Stomach (tissue), 4 donors: ENCODE measurements around the gene GRIN3A.

ENCODE experiments used
- POLR2A ChIP-seq, 4 donors: fragments of 450-650 bp; IDR thresholded peaks; one replicate each; pipeline ENCODE4 v1.6.1; 2016; ENCODE audit warnings: antibody characterized with exemption in 4 of 4, control low read depth in 2 of 4, mild to moderate bottlenecking in 1 of 4, moderate library complexity in 1 of 4
- TF ChIP-seq, protein P1 (sequence below), 7 experiments: fragments of 450-650 bp in 4 of 7; fragments of 200-600 bp in 3 of 7; sonication (generic) in 3 of 7; IDR thresholded peaks; one replicate each; pipeline ENCODE4 v1.5.1; 2016 to 2019; ENCODE audit warnings: antibody characterized with exemption in 7 of 7, control low read depth in 2 of 7, mild to moderate bottlenecking in 1 of 7

GRCh38 chr9:101572316-101572715, 166.1 kb downstream of the GRIN3A start:
- no peak for TF ChIP-seq POLR2A (IDR thresholded peaks at IDR 0.05)
- TF ChIP-seq, protein P1, sequence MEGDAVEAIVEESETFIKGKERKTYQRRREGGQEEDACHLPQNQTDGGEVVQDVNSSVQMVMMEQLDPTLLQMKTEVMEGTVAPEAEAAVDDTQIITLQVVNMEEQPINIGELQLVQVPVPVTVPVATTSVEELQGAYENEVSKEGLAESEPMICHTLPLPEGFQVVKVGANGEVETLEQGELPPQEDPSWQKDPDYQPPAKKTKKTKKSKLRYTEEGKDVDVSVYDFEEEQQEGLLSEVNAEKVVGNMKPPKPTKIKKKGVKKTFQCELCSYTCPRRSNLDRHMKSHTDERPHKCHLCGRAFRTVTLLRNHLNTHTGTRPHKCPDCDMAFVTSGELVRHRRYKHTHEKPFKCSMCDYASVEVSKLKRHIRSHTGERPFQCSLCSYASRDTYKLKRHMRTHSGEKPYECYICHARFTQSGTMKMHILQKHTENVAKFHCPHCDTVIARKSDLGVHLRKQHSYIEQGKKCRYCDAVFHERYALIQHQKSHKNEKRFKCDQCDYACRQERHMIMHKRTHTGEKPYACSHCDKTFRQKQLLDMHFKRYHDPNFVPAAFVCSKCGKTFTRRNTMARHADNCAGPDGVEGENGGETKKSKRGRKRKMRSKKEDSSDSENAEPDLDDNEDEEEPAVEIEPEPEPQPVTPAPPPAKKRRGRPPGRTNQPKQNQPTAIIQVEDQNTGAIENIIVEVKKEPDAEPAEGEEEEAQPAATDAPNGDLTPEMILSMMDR (IDR thresholded peaks at IDR 0.05), result no peak
